ENCODE results near the gene GTPBP2. TPM values are rescaled to one million over a fixed set of nuclear protein-coding genes. Genes with fewer than 3 reads are reported as not detected.

GTPBP2 gene
- total and polyA plus RNA-seq, 2 experiments from 2014 or later: 17.5 to 55.9 TPM

- ATAC-seq (peak; percentile 92), DNase-seq (ENCODE audit: low spot score) (peak; percentile 96)
- H3K79me2 ChIP-seq (replicated peaks; ENCODE audit: insufficient read depth): peaks cover 76% of the 10 kb centered on the region
- peaks cover 12% of the 10 kb centered on the region for H3K4me1 ChIP-seq (ENCODE audit: insufficient read depth)
- peaks cover 6% of the 10 kb centered on the region; the same call in 1 of the 2 replicates for H4K20me1 ChIP-seq (replicated peaks; ENCODE audit: insufficient read depth)
- peak; percentile 93 for TF ChIP-seq POLR2AphosphoS5 (IDR thresholded peaks at IDR 0.05; ENCODE audit: low read depth)
- no peak for TF ChIP-seq JUNB (IDR thresholded peaks at IDR 0.05; ENCODE audit: unreplicated experiment)
- TF ChIP-seq NANOG (IDR thresholded peaks at IDR 0.05; ENCODE audit: borderline replicate concordance): no peak
- no peak for TF ChIP-seq CTCF (conservative IDR thresholded peaks at IDR 0.05; ENCODE audit: low read depth in 2 of 2)
- no peak for TF ChIP-seq ZNF462 (CRISPR knock-in tag; IDR thresholded peaks at IDR 0.05)
- TF ChIP-seq ZNF331 (CRISPR knock-in tag; IDR thresholded peaks at IDR 0.05; ENCODE audit: low read depth): no peak
- TF ChIP-seq STAT1 (IDR thresholded peaks at IDR 0.05; ENCODE audit: unreplicated experiment): no peak
- TF ChIP-seq REST (IDR thresholded peaks at IDR 0.05; ENCODE audit: unreplicated experiment): no peak
- TF ChIP-seq, protein P1, sequence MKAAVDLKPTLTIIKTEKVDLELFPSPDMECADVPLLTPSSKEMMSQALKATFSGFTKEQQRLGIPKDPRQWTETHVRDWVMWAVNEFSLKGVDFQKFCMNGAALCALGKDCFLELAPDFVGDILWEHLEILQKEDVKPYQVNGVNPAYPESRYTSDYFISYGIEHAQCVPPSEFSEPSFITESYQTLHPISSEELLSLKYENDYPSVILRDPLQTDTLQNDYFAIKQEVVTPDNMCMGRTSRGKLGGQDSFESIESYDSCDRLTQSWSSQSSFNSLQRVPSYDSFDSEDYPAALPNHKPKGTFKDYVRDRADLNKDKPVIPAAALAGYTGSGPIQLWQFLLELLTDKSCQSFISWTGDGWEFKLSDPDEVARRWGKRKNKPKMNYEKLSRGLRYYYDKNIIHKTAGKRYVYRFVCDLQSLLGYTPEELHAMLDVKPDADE (IDR thresholded peaks at IDR 0.05): peak; percentile 46; the same call in 1 of the 2 replicates
- peak; percentile 49; the same call in 1 of the 2 replicates for TF ChIP-seq CREB1 (CRISPR knock-in tag; IDR thresholded peaks at IDR 0.05; ENCODE audit: low read depth)
- no peak for TF ChIP-seq ZNF114 (CRISPR knock-in tag; IDR thresholded peaks at IDR 0.05)
- no peak for TF ChIP-seq EZH2phosphoT487 (IDR thresholded peaks at IDR 0.05; ENCODE audit: unreplicated experiment)
- H3K4me3 Mint-ChIP-seq: peak within 1 kb of the TSS; percentile 97
- peak within 1 kb of the TSS; percentile 99 for H3K4me2 ChIP-seq
- H3K9me3 Mint-ChIP-seq: peaks cover 6% of the 10 kb centered on the region; the same call in 2 of the 3 replicates
- peaks cover 7% of the 10 kb centered on the region for H3K4me1 Mint-ChIP-seq
- peaks cover 13% of the 10 kb centered on the region; the same call in 1 of the 2 replicates for H3F3A ChIP-seq (replicated peaks; ENCODE audit: low read depth)
- peak within 1 kb of the TSS; percentile 96 for H3K4me3 ChIP-seq
- peaks cover 10% of the 10 kb centered on the region for H3K27me3 Mint-ChIP-seq (ENCODE audit: insufficient read depth, low read depth, poor library complexity)
- H3K36me3 Mint-ChIP-seq (ENCODE audit: low read depth): peaks cover 38% of the 10 kb centered on the region
- no peaks in the 10 kb centered on the region for H3K9me2 ChIP-seq (ENCODE audit: insufficient read depth)
- peaks cover 26% of the 10 kb centered on the region for H3K36me3 ChIP-seq (ENCODE audit: insufficient read depth)
- H3K27ac ChIP-seq (ENCODE audit: low read depth): peak within 1 kb of the TSS; percentile 22; the same call in 1 of the 2 replicates
- H3K27ac Mint-ChIP-seq: peak within 1 kb of the TSS; percentile 92
- no peaks in the 10 kb centered on the region for H3K27me3 ChIP-seq (ENCODE audit: insufficient read depth)
- H2AFZ ChIP-seq: peak within 1 kb of the TSS; percentile 96
Measured at GRCh38 chr6:43575772-43576551, 53.1 kb downstream of the GTPBP2 start, which contains the start of the genes POLH and XPO5. POLH (plus strand) TSS chr6:43576185; CDS start chr6:43582320, 6,135 bp downstream. XPO5 (minus strand) TSS chr6:43576038; CDS start chr6:43575864, 174 bp downstream.
